Stimulated activated CD4-positive, alpha-beta T cell treated with anti-CD3 and anti-CD28 coated beads, Interleukin-12 subunit alpha, Interleukin-12 subunit beta, amount 100 ng/mL, for 4 hours (primary cell): ENCODE results near the gene CCDC14.
"Not testable (repeated sequence)": the region's sequence is repeated elsewhere in the genome, so short reads cannot be mapped to it uniquely, and the experiment has no call there.

Experiments
- DNase-seq: peaks from one replicate; pipeline ENCODE4 v3.0.0-alpha.2; 2020

The CCDC14 gene

GRCh38 chr3:123899300-123899865 lies 61.6 kb downstream of the CCDC14 start:
- DNase-seq, result no peak

DNA sequence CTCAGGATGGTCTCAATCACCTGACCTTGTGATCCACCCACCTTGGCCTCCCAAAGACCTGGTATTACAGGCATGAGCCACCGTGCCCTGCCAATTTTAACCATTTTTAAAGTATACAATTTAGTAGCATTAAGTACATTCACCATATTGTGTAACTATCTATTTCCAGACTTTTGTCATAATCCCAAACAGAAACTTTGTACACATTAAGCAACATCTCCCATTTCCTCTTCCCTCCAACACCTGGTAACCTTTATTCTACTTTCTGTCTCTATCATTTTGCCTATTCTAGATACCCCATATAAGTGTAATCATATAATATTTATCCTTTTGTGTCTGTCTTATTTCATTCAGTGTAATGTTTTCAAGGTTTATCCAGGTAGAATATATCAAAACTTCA lies 68.0 kb downstream of the CCDC14 start:
- DNase-seq, result no peak

DNA sequence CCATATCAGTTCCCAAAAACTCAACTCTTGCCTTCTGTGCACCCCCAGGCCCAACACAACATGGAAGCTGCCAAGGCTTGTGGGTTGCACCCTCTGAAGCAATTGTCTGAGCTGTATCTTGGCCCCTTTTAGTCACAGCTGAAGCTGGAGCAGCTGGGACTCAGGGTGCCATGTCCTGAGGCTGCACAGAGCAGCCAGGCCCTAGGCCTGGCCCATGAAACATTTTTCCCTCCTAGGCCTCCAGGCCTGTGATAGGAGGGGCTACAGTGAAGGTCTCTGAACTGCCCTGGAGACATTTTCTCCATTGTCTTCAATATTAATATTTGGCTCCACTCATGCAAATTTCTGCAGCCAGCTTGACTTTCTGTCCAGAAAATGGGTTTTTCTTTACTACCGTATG lies 68.8 kb downstream of the CCDC14 start:
- no peak for DNase-seq

- not testable (repeated sequence) for DNase-seq
Observed at GRCh38 chr3:123890991-123891390, 70.0 kb downstream of the CCDC14 start.

GRCh38 chr3:123890162-123890561 lies 70.9 kb downstream of the CCDC14 start:
- DNase-seq, result not testable (repeated sequence)

GRCh38 chr3:123884993-123885392 lies 76.0 kb downstream of the CCDC14 start:
- DNase-seq, result no peak

GRCh38 chr3:123884203-123884831 lies 76.7 kb downstream of the CCDC14 start, which contains the start of gene MYLK:
TSS of gene MYLK (minus strand) at chr3:123884332. CDS start at chr3:123793841, 90,491 bp downstream.
- DNase-seq, result peak; percentile 1

GRCh38 chr3:123883701-123884202 lies 77.3 kb downstream of the CCDC14 start:
- DNase-seq, result no peak

DNA sequence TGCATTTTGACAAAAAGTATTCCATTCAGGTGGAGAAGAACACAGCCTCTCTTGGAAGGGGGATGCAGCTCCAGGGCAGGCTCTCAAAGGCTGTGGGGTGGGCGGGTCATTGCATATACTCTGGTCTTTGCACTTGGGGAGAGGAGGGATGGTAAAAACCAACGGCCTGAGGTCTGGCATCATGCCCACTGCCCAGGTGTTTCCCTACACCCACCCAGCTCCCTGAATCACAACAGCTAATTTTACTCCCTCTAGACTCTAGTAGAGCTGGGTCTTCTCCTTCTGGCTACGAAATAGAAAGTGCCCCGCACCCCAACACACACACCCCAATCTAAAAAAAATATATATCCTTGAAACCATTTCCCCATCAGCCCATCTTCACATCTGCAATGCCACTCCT lies 77.9 kb downstream of the CCDC14 start:
- no peak for DNase-seq

DNA sequence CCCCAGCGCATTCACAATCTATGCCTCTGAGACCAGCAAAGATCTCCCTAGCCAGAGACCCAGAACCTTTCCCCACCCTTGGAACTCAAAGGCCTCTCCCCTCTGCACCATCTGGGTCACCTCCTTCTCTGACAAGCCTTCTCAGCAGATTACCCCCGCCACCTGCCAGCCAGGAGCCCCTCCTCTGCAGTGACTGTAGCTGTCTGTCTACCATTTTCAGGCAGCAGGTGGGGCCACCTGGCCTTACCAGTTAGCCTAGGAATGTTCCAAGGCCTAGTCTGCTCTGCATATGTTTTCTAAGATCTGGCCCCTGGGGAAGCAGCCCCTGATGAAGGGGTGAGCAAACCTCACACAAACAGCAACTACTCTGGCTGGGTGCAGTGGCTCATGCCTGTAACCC lies 79.3 kb downstream of the CCDC14 start:
- DNase-seq, result no peak

- DNase-seq, result no peak
Observed at GRCh38 chr3:123880998-123881561, 79.9 kb downstream of the CCDC14 start.

- no peak for DNase-seq
Observed at GRCh38 chr3:123878807-123879206, 82.2 kb downstream of the CCDC14 start.

GRCh38 chr3:123877965-123878364 lies 83.1 kb downstream of the CCDC14 start:
- DNase-seq, result no peak

DNA sequence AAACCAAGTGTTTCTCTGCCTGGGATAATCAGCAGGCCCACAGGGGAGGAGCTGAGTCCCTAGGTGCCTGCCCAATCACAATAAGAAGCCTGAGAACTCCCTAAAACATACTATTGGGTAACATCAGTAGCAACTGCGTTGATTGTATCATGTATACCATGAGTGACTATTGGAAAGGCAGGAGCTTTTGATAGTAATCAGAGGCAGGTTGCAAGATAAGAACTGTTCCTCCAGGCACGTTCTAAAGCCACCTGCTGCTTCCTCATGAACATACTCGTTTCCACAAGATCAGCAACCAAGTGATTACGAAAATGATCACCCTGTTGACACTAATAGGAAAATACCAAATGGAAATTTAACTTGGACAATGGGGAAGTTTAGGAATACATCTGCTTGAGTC lies 83.6 kb downstream of the CCDC14 start:
- no peak for DNase-seq

GRCh38 chr3:123876858-123877257 lies 84.2 kb downstream of the CCDC14 start:
- no peak for DNase-seq

DNA sequence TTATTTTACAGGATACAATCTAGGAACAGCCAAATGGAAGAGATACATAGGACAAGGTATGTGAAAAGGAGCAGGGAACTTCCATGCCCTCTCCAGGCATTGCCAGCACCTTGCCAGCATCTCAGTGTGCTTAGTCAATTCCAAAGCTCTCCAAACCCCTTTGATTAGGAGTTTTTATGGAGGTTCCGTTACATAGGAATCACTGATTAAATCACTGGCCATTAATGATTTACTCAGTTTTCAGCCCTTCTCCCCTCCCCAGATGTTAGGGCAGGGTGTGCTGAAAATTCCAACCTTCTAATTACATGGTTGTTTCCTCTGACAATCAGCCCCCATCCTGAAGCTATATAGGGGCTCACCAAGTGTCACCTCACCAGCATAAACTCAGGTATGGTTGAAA lies 88.4 kb downstream of the CCDC14 start:
- no peak for DNase-seq

- DNase-seq, result no peak
Observed at GRCh38 chr3:123871946-123872345, 89.1 kb downstream of the CCDC14 start.

- DNase-seq, result no peak
Observed at GRCh38 chr3:123870033-123870432, 91.0 kb downstream of the CCDC14 start.

- no peak for DNase-seq
Observed at GRCh38 chr3:123869165-123869564, 91.9 kb downstream of the CCDC14 start.

DNA sequence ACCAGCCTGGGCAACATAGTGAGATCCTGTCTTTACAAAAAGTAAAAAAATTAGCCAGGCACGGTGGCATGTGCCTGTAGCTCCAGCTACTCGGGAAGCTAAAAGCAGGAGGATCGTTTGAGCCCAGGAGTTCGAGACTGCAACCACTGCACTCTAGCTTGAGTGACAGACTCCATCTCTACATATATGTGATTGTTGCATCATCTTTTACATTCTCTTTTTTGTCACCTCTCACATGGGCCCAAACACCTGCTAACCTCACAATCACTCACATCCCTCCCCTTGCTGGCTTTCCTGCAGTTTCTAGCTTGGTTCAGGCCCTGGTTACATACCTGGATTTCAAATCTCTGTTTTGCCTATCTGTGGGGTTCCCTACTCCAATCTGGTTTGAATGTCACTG lies 96.3 kb downstream of the CCDC14 start:
- DNase-seq, result no peak
